NCI-H1417 (cell line): ENCODE results near the gene EPHA10.

ENCODE experiments used
- DNase-seq, 3 experiments: peaks; one replicate each; lab custom pipeline; 2025; lab: John Stamatoyannopoulos, UW

Gene EPHA10

DNA sequence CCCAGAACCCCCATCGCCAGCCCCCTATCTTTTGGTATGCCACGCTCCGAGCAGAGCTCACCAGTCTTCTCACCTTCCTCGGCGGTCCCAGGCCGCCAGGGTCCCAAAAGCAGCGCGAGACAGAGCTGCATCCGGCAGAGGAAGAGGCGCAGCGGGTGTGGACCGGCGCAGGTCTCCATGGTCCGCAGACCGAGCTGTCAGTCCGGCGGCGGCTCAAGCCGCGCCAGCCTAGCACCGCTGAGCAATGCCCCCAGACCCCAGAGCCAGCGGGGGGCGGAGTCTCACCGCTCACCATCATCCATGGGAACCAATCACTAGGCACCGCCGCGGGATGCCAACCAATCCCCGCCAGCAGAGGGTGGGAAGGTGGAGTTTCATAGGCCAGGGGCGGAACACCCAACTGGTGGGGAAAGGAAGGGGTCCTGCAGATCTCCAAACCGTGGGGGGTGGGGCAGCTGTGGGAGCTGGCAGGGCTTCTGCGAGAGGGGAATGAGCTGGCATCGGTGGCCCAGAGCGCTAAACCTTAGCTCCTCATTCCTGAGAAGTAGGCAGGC, at the start of gene EPHA10:
TSS of gene EPHA10 (minus strand) at position 233 of the 554 bp plus-strand sequence. CDS start at position 179, 54 bp downstream.
- DNase-seq = peak; percentile 46 to 87 (median 81)

DNA sequence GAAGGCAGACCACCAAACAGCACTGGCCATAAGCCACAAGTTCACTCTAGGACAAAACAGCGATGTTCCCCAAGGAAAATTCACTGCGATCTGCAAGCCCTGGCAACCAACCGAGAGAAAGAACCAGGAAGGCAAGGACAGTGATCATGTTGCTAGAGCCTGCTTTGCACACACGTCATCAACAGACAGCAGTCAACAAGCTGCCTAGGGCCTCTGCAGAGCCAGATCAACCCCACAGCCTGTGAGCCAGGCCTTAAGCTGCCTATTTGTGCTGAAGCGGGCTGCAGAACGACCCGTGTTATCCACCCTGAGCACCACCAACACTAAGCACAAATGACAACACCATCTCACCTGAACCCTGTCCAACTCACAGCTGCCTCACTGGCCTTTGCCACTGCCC, 49.3 kb upstream of the EPHA10 start:
- no peak for DNase-seq

DNA sequence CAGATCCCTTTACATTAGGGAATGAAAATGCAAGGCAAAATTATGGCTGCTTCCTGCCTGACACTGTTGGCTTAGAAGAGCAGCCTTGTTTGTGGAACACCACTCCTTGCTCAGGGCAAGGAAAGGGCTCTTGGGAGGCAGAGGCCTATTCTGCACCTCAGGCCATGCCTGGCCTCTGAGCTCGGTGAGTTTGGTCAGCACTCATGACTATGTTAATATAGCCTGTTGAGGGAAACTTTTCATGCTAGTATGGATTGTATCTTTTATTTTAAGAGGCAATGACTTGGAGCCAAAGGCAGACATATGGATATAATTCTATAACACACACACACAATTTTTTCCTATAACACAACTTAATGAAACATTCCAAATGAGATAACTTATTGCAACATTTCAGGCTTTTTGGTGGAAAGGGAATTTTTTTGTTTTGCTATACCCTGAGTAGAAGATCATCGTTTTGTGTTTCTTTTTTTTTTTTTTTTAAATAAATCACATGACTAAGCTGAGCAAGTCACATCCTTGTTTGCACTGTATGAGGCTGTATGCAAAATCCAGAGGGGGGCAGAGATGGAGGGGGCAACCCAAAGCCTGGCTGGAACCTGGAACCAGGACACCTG, 48.7 kb upstream of the EPHA10 start:
- no peak for DNase-seq

DNA sequence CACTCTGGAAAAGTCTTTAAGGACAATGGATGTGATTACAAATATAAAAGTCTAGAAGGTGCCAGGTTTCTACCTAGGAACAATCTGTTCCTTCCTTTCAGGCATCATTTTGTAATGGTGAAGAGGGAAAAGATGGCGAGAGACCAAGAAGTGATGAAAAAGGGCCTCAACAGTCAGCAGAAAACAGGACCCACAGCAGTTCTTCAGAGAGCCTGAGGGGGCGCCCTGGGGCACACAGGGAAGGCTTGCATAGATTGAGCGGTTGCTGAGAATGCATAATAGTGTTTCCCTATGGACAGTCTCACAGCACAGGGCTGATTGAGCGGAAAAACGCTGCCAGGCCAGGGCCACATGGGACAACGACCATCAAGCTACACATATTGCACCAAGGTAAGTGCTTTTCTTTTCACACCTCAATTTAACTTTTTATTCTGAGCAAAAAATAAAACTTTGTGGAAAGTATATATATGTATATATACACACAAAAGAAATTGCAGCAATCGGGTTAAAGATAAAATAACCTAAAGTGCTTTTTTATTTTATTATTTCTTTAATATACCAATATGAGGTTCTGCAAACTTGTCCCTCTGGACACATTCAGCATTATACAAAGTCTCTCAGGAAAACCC, 46.2 kb upstream of the EPHA10 start:
- peak; percentile 42 to 69 (median 45) for DNase-seq

DNA sequence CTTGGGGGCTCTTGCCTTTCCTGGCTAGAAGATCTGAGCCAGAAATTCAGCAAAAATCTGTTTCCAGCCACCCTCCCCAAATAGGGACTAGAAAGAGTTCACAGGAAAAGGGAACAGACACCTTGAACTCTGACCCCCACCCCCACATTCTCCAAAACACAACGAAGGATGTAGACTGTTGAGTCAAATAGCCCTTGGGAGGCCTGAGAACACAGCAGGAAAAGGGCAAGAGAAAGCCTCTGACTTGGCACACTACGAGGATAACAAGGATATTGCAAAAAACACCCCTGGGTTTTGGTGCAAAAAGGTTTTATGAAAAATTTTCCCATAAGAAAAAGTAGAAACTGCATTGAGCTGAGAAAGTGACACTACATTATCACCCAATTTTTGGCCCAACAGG, 45.0 kb upstream of the EPHA10 start:
- DNase-seq = no peak

DNA sequence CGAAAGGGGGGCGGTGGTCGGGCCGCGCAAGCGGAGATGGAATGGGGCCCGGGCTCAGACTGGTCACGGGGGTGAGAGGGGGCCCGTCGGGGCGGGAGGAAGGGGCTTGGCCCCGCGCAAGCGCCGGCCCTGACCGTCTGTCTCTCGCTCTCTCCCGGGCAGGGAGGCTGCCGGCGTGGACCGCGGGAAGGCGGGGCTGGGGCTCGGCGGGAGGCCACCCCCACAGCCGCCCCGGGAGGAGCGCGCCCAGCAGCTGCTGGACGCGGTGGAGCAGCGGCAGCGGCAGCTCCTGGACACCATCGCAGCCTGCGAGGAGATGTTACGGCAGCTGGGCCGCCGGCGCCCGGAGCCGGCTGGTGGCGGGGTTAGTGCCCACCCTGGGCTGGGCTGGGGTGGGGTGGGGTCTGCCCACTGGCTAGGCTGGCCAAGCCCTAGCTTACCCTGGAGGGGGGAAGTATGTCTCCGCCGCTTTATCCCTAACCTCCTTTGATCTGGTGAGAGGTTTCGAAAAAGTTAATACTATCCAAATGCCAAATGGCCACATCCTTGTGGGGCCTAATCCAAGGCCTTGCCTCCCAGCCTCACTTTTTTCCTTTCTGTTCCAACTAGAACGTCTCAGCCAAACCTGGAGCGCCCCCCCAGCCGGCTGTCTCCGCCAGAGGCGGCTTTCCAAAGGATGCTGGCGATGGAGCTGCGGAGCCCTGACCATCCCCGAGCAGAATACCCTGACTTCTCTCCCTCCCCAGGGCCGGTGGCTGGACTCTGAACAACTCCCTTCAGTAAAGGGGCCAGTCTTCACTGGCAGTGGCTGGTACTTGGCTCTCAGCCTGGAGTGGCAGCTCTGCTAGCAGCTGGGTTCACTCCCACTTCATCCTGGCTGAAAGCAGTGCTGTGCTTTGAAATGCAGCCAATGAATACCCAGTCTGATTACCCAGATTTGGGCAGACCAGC, 43.7 kb upstream of the EPHA10 start:
- peak; percentile 52 to 90 (median 89) for DNase-seq

DNA sequence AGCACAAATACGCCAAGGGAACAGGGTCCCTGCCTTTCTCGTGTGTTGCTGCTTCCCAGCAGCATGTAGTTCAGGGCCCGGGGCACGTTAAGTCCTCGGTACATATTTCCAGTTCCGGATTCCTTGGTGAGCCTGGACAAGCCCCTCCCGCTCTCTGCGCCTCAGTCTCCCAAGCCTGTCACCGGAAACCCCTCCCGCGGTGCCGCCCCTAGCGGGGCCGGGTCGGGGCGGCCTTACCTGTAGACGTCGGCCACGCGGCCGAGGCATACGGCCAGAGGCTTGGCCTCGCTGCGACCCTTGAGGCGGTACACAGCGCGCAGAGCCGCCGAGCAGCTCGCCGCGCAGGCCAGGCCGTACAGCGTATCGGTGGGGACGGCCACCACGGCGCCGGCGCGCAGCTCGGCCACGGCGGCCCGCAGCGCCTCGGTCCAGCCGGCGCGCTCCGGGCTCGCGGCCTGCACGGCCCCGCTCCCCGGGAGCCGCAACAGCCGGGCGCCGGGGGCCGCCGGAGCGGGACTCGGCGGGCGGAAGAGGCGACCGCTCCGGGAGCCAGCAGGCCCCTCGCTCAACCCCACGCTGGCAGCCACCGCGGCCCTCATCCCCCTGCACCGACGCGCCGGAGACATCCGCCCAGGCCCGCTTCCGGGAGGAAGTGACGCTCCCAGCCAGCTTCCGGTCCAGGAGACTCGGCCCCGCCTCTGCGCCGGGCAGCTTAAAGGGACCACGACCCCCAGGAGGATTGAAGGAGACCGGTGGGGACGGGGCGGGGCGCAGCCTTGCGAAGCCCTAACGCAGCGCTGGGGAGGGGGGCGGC, 42.8 kb upstream of the EPHA10 start, which contains the start of the genes C1orf122 and YRDC:
TSS of gene C1orf122 (plus strand) at position 236 of the 814 bp plus-strand sequence. CDS start 615 bp downstream, outside the sequence.
TSS of gene YRDC (minus strand) at position 654 of the 814 bp plus-strand sequence. CDS start at position 626, 28 bp downstream.
- peak; percentile 91 to 95 (median 94) for DNase-seq

DNA sequence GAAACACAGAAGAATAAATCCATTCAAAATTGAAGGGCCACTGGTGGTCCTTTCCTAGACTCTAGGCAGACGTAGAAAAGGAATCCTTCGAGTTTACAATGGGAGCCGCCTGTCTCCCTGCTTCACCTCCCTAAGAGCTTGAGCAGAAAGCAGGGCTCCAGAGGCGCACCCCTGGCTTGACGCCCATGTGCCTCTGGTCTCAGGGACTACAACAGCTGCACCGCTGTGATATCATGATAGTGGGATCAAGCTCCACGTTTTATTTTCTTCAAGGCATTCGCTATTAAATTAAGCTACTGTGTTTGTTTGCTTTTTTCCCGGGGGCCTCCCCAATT, 42.3 kb upstream of the EPHA10 start:
- no peak for DNase-seq

DNA sequence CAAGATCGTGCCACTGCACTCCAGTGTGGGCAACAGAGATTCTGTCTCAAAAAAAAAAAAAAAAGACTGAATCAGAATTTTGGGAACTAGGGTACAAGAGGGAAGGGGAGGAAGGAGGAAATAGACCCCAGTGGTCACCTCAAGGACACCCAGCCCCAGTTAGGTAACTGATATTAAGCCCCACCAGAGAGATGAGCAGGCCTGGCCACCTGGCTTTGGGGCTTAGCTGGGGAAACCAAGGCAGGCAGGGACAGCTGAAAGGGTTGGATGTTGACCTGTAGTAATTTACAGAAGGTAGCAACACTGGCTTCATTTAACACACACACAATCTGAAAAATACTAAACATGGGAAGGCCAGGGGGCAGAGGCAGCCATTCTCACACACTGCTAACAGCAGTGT, 37.5 kb upstream of the EPHA10 start:
- DNase-seq = no peak

DNA sequence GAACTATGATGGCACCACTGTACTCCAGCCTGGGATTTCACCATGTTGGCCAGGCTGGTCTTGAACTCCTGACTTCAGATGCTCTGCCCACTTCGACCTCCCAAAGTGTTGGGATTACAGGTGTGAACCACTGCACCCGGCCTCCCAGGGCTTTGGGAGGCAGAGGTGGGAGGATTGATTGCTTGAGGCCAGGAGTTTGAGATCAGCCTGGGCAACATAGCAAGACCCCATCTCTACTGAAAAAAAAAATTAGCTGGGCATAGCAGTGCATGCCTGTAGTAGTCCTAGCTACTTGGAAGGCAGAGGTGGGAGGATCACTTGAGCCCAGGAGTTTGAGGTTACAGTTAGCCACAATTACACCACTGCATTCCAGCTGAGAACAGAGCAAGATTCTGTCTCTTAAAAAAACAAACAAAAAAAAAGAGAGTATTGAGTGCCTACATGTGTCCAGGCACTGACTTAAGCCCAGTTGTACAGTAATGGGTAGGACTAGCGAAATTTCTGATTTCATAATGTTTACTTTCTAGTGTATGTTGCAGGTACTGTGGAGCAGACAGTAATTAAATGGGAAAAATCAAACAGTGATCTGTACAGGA, 32.9 kb upstream of the EPHA10 start:
- no peak for DNase-seq

DNA sequence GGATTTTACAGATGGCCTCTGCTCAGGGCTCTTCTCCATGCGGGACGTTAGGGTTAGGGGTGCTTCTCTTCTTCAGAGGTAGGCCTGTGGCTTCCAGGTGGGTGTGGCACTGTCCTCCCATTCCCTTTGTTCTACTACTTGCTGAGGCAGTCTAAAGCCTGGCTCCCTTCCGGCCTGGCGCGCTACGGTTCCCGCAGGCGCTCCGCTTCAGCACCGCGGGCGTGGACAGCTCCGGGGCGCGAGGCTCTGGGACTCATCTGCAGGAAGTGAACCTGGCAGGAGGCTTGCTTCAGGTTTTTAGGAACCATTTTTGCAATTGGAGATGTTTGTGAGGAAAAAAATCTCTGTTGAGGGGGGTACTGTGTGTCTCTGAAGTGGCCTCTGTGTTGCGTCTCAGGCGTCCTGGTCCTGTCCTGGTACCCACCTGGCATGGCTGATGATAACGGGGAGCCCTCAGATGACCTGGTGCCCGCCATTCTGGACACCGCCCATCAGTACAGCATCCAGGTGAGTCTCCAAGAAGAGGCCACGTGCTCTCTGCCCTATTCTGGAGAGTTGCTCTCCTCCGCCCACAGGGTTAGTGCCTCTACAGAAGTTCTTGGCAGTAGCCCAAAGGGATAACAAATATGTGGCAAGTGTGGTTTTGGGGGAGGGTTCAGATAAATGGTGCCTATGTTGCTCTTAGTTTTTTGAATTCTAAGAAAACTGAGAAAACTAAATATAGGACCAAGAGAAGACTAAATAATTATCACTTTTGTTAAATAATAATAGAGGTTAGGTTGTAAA, 30.6 kb upstream of the EPHA10 start:
- DNase-seq = peak in 2 of 3 experiments; percentile 28 to 57

DNA sequence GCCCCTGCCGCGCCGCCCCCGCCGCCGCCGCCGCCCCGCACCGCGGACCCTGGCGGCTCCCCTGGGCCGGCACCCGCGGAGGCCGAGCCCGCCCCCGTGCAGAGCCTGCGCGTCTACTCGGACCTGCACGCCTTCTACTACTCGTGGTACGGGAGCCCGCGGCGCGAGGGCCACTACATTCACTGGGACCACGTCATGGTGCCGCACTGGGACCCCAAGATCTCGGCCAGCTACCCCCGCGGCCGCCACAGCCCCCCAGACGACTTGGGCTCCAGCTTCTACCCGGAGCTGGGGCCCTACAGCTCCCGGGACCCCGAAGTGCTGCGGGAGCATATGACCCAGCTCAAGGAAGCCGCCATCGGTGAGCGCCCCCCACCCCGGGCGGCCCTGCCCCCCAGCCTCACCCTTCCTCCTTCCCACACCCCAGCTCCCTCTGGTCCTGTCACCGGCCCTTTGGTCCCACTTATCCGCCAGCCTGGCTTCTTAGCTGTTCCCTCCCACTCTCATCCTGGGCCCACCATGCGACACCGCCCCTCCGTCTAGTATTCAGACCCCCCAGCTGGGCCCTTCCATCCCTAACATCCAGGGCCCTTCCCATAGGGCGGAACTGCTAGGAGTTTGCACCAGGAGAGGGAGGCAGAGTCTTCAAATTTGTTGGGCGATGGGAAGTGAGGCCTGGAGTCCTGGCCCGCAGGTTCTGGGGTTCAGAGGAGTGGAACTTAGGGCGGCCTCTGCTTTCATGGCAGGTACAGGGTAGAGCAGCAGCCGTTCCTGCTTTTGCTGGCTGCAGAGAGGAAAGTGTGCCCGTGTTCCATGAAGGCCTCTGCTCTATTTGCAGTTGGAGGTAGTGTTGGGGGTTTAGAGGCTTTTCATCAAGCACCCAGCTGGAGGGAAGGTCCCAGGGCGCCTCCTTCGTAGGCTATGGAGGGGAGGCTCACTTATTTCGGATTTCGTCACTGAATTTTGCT, 29.7 kb upstream of the EPHA10 start:
- peak in 2 of 3 experiments; percentile 49 to 61 for DNase-seq

DNA sequence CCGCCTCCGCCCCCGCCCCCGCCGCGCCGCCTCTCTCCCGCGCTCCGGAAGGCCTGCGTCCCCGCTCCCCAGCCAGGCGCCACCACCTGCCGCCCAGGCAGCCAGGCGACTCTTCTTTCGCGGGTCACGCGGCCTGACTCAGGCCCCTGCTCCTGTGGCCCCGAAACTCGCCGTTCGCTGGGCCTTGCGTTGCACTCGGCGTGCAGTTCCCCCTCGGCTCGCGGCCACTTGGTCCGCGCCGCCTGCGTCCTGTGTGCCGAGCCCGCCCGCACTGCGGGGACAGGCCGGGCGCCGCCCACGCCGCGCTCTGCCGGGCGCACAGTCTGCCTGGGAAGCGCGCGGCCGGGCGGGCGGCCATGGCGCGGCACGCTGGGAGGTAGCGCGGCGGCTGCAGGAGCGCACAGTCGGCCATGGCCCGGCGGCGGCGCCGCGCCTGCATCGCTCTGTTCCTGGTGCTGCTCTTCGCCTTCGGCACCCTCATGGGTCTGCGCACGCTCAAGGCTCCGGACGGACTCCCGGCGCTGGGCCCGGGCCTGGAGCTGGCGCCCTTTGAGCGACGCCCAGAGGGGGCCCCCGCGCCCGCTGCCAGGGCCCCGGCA, 29.0 kb upstream of the EPHA10 start, which contains the start of gene MANEAL:
TSS of gene MANEAL (plus strand) at position 75 of the 599 bp plus-strand sequence. CDS start at position 411, 336 bp downstream.
- DNase-seq = peak; percentile 60 to 86 (median 84)

DNA sequence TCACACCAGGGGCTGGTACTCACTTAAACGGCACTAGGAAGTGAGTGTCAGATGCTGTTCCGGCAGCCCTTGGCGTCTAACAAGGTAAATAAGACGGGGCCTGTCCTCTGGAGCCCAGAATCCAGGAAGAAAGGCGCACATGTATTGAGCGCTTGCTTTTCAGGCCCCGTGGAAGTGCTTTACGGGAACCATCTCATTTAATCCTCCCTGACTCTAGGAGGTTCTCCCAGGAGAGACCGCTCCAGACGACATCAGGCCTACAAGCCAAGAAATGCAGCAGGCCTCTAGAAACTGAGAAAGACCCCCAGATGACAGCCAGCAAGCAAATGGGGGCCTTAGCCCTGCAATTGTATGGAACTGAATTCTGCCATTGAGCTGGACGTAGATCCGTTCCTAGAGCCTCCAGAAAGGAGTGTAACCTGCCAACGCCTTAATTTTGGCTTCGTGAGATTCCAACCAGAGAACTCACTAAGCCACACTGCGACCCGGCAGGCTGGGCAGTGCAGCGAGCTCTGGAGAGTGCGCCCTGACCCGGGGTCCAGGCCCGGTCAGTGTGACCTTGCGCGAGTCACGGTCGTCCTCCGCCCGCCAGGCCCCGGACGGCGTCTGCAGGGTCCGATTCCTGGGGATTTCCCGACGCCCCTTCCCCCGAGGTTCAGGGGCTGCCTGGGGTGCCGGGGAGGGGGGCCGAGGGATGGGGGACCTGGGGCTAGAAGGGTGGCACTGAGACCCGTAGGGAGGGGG, 28.2 kb upstream of the EPHA10 start:
- DNase-seq = peak in 1 of 3 experiments; percentile 44

DNA sequence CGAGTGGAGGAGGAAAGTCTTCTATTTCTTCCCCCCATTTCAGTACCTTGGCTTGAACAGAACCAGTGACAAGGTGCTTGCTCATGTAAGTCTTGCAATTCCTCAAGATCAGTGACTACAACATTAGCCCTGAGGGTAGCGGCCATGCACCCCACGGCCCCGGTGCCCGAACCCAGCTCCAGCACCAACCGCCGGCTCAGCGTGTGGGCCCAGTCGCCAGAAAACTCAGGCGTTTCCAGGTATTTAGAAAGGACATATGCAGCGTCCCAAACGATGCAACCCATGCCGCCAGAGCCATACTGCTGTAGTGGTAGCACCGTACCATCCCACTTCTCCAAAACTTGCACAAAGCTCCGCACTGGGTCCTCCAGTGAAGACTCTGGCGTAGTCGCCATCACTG, 17.6 kb upstream of the EPHA10 start:
- DNase-seq = no peak

DNA sequence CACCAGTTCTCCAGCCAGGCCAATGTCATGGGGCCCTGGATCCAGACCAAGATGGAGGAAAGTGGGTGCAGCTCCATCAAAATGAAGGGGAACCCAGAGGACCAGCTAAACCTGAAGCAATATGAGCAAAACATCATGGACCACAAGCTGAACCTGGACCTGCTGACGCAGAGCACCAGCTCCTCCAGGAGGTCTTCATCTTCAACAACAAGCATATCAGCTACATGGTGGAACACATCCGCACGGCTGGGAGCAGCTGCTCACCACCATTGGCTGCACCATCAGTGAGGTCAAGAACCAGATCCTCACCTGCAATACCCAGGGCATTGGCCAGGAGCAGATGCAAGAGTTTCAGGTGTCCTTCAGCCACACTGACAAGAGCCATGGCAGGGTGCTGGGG, 13.7 kb upstream of the EPHA10 start:
- no peak for DNase-seq

DNA sequence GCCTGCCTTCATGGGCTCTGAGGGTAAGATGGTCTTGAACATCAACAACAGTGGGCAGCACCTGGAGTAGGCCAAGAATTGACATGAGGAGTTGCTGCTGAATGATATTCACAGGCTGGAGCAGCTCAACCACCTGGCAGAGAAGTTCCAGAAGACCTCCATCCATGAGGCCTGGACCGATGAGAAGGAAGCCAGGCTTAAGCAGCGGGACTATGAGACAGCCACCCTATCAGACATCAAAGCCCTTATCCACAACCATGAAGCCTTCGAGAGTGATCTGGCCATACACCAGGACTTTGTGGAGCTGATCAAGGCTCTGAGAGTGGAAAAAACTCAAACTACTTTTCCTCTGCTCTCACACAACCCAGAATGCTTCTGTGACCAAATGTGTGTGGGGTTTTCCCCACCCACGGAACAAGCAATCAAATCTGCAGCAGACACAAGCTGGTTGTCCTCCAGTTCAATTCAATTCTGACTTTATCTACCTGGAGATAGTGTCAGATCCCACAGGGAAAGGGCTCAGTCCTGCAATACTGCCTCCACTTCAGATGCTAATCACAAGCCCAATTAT, 12.1 kb upstream of the EPHA10 start:
- no peak for DNase-seq
